ENCODE measurements around the gene ACY1. TPM values are rescaled to one million over a fixed set of nuclear protein-coding genes. Genes with fewer than 3 reads are reported as not detected.
A peak's percentile ranks its signal among the peaks of the same experiment; 100 is the strongest.

ACY1 gene
- total and polyA plus RNA-seq, 4 donors, result 69.5 to 274 (median 238) TPM

DNA sequence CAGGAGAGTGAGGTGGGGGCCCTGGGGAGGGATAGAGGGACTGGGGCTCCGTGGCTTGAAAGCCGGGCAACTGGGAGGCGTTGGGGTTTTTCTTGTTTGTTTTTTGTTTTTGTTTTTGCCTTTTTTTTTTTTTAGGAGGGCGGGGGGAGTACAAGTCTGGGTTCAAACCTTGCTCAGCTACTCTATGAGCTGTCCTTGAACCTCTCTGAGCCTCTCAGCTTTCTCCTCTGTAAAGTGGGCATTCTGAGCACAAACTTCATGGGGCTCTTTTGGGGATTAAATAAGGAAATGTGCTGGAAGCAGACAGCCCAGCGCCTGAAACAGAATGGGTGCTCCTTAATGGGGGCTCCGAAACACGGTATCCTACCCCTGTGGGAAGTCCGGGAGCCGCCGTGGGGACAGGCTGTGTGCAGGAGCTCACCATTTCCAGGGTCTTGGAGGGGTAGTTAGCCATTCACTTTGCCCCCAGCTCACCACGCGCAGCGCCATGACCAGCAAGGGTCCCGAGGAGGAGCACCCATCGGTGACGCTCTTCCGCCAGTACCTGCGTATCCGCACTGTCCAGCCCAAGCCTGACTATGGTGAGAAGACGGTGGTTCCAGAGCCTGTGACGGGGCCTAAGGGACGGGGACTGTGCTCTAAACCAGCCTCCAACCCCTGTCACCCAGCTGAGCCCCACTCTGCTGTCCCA is 388 bp downstream of the ACY1 start:
- Histone ChIP-seq H3K9ac (ENCODE audit: low read depth in 1 of 2, low read length in 2 of 2) (peak overlapping the region; percentile 80 to 92), H3K9me3 (ENCODE audit: control insufficient read depth in 4 of 4, low read length in 3 of 4) (no peaks in the 10 kb centered on the region), H3K27ac (ENCODE audit: low read depth in 1 of 2, low read length in 2 of 2) (peak overlapping the region; percentile 96 to 100), H3K4me3 (ENCODE audit: low read depth in 1 of 3, low read length in 3 of 3) (peak overlapping the region; percentile 62 to 89 (median 68)), H3K27me3 (ENCODE audit: control insufficient read depth in 4 of 4, insufficient read depth in 4 of 4, low read length in 3 of 4) (no peaks in the 10 kb centered on the region), H3K4me1 (ENCODE audit: control insufficient read depth in 4 of 4, insufficient read depth in 4 of 4, low read length in 3 of 4) (peaks cover 6 to 45% (median 25%) of the 10 kb centered on the region in 4 donors), H3K36me3 (ENCODE audit: control insufficient read depth in 4 of 4, insufficient read depth in 3 of 4, low read depth in 1 of 4, low read length in 3 of 4) (peaks cover 0 to 3% (median 3%) of the 10 kb centered on the region in 4 donors)
- 31% methylated on average over 22 of the region's 22 CpGs for WGBS
- TF ChIP-seq, protein P1, sequence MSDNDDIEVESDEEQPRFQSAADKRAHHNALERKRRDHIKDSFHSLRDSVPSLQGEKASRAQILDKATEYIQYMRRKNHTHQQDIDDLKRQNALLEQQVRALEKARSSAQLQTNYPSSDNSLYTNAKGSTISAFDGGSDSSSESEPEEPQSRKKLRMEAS (IDR thresholded peaks at IDR 0.05), result no peak
- TF ChIP-seq YY1 (IDR thresholded peaks at IDR 0.05) (no peak), RAD21 (IDR thresholded peaks at IDR 0.05) (no peak), NR2F2 (IDR thresholded peaks at IDR 0.05) (peak; percentile 7), GABPA (IDR thresholded peaks at IDR 0.05 in 1 of 2, conservative IDR thresholded peaks at IDR 0.05 in 1 of 2) (no peak)
- TF ChIP-seq, protein P2, sequence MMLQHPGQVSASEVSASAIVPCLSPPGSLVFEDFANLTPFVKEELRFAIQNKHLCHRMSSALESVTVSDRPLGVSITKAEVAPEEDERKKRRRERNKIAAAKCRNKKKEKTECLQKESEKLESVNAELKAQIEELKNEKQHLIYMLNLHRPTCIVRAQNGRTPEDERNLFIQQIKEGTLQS (IDR thresholded peaks at IDR 0.05), result no peak
- TF ChIP-seq, protein P3, sequence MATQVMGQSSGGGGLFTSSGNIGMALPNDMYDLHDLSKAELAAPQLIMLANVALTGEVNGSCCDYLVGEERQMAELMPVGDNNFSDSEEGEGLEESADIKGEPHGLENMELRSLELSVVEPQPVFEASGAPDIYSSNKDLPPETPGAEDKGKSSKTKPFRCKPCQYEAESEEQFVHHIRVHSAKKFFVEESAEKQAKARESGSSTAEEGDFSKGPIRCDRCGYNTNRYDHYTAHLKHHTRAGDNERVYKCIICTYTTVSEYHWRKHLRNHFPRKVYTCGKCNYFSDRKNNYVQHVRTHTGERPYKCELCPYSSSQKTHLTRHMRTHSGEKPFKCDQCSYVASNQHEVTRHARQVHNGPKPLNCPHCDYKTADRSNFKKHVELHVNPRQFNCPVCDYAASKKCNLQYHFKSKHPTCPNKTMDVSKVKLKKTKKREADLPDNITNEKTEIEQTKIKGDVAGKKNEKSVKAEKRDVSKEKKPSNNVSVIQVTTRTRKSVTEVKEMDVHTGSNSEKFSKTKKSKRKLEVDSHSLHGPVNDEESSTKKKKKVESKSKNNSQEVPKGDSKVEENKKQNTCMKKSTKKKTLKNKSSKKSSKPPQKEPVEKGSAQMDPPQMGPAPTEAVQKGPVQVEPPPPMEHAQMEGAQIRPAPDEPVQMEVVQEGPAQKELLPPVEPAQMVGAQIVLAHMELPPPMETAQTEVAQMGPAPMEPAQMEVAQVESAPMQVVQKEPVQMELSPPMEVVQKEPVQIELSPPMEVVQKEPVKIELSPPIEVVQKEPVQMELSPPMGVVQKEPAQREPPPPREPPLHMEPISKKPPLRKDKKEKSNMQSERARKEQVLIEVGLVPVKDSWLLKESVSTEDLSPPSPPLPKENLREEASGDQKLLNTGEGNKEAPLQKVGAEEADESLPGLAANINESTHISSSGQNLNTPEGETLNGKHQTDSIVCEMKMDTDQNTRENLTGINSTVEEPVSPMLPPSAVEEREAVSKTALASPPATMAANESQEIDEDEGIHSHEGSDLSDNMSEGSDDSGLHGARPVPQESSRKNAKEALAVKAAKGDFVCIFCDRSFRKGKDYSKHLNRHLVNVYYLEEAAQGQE (IDR thresholded peaks at IDR 0.05), result no peak
- TF ChIP-seq, protein P4, sequence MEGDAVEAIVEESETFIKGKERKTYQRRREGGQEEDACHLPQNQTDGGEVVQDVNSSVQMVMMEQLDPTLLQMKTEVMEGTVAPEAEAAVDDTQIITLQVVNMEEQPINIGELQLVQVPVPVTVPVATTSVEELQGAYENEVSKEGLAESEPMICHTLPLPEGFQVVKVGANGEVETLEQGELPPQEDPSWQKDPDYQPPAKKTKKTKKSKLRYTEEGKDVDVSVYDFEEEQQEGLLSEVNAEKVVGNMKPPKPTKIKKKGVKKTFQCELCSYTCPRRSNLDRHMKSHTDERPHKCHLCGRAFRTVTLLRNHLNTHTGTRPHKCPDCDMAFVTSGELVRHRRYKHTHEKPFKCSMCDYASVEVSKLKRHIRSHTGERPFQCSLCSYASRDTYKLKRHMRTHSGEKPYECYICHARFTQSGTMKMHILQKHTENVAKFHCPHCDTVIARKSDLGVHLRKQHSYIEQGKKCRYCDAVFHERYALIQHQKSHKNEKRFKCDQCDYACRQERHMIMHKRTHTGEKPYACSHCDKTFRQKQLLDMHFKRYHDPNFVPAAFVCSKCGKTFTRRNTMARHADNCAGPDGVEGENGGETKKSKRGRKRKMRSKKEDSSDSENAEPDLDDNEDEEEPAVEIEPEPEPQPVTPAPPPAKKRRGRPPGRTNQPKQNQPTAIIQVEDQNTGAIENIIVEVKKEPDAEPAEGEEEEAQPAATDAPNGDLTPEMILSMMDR (IDR thresholded peaks at IDR 0.05; ENCODE audit: low read depth, low read length, missing input control), result no peak
- DNase-seq (ENCODE audit: low spot score), result no peak

DNA sequence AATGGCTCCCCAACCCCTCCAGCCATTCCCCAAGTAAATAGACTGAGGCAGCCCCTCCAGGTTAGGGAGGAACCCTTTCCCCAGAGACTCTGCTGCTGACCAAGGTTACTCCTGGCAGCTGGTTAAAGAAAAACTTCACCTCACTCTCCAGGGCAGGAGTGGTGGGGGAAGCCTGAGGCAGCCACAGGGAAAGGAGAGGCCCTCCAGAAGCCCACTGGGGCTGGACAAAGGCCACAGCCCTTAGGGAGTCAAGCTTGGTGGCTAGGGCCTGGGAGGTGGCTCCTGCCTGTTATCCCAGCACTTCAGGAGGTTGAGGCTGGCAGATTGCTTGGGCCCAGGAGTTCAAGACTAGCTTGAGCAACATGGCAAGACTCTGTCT is 923 bp downstream of the ACY1 start:
- no peak for TF ChIP-seq HNF4A (conservative IDR thresholded peaks at IDR 0.05)
- TF ChIP-seq YY1 (IDR thresholded peaks at IDR 0.05), result no peak
- TF ChIP-seq NR2F2 (IDR thresholded peaks at IDR 0.05), result no peak
- no peak for TF ChIP-seq JUND (IDR thresholded peaks at IDR 0.05)
- TF ChIP-seq, protein P2 (IDR thresholded peaks at IDR 0.05), result no peak
- no peak for TF ChIP-seq FOXA2 (IDR thresholded peaks at IDR 0.05)
- no peak for TF ChIP-seq GABPA (IDR thresholded peaks at IDR 0.05 in 1 of 2, conservative IDR thresholded peaks at IDR 0.05 in 1 of 2)
- no peak for TF ChIP-seq RAD21 (IDR thresholded peaks at IDR 0.05)
- TF ChIP-seq RXRA (IDR thresholded peaks at IDR 0.05), result no peak
- TF ChIP-seq EGR1 (IDR thresholded peaks at IDR 0.05; ENCODE audit: low read depth in 2 of 2), result no peak
- TF ChIP-seq, protein P3 (IDR thresholded peaks at IDR 0.05), result no peak
- TF ChIP-seq, protein P5, sequence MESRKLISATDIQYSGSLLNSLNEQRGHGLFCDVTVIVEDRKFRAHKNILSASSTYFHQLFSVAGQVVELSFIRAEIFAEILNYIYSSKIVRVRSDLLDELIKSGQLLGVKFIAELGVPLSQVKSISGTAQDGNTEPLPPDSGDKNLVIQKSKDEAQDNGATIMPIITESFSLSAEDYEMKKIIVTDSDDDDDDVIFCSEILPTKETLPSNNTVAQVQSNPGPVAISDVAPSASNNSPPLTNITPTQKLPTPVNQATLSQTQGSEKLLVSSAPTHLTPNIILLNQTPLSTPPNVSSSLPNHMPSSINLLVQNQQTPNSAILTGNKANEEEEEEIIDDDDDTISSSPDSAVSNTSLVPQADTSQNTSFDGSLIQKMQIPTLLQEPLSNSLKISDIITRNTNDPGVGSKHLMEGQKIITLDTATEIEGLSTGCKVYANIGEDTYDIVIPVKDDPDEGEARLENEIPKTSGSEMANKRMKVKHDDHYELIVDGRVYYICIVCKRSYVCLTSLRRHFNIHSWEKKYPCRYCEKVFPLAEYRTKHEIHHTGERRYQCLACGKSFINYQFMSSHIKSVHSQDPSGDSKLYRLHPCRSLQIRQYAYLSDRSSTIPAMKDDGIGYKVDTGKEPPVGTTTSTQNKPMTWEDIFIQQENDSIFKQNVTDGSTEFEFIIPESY (IDR thresholded peaks at IDR 0.05), result no peak
- TF ChIP-seq FOXA1 (IDR thresholded peaks at IDR 0.05), result no peak
- Histone ChIP-seq H3K9me3 (ENCODE audit: control insufficient read depth in 4 of 4, low read length in 3 of 4) (no peaks in the 10 kb centered on the region), H3K27me3 (ENCODE audit: control insufficient read depth in 4 of 4, insufficient read depth in 4 of 4, low read length in 3 of 4) (no peaks in the 10 kb centered on the region), H3K4me1 (ENCODE audit: control insufficient read depth in 4 of 4, insufficient read depth in 4 of 4, low read length in 3 of 4) (peaks cover 6 to 45% (median 25%) of the 10 kb centered on the region in 4 donors), H3K9ac (ENCODE audit: low read depth in 1 of 2, low read length in 2 of 2) (peak overlapping the region; percentile 80 to 92), H3K27ac (ENCODE audit: low read depth in 1 of 2, low read length in 2 of 2) (peak overlapping the region; percentile 96 to 100), H3K4me3 (ENCODE audit: low read depth in 1 of 3, low read length in 3 of 3) (peak overlapping the region; percentile 62 to 89 (median 68)), H3K36me3 (ENCODE audit: control insufficient read depth in 4 of 4, insufficient read depth in 3 of 4, low read depth in 1 of 4, low read length in 3 of 4) (peaks cover 0 to 6% (median 4%) of the 10 kb centered on the region in 4 donors)
- no peak for DNase-seq (ENCODE audit: low spot score)
